Stimulated activated memory B cell treated with anti-CD40 and anti-IgM and Interleukin-4, amounts not matched to agents 10 μg/mL and 1 μg/mL and 100 μg/mL, for 72 hours (primary cell): ENCODE measurements around the gene ASPSCR1.
A peak's percentile ranks its signal among the peaks of the same experiment; 100 is the strongest.
"Not testable (repeated sequence)": the region's sequence is repeated elsewhere in the genome, so short reads cannot be mapped to it uniquely, and the experiment has no call there.

ENCODE experiments used
- ATAC-seq: fragments of 150-1000 bp; cut with Tn5 transposase; 2 replicates; pipeline ENCODE4 v1.10.0; 2021
- H3K27ac Mint-ChIP-seq: one replicate; pipeline ENCODE4 v1.8.0; 2022; ENCODE audit warnings: mild to moderate bottlenecking, mixed read lengths
- H3K27me3 Mint-ChIP-seq: one replicate; pipeline ENCODE4 v1.8.0; 2022; ENCODE audit warnings: mixed read lengths
- H3K36me3 Mint-ChIP-seq: one replicate; pipeline ENCODE4 v1.8.0; 2022; ENCODE audit warnings: mixed read lengths
- H3K4me1 Mint-ChIP-seq: one replicate; pipeline ENCODE4 v1.8.0; 2022; ENCODE audit warnings: mixed read lengths
- H3K4me3 Mint-ChIP-seq: one replicate; pipeline ENCODE4 v1.8.0; 2022; ENCODE audit warnings: mild to moderate bottlenecking, moderate library complexity, mixed read lengths
- H3K9me3 Mint-ChIP-seq: one replicate; pipeline ENCODE4 v1.8.0; 2022; ENCODE audit warnings: mixed read lengths

The ASPSCR1 gene

GRCh38 chr17:82036634-82037091 lies 59.2 kb downstream of the ASPSCR1 start:
- peaks cover 33% of the 10 kb centered on the region for H3K4me1 Mint-ChIP-seq
- H3K36me3 Mint-ChIP-seq: peaks cover 10% of the 10 kb centered on the region
- H3K27me3 Mint-ChIP-seq: no peaks in the 10 kb centered on the region
- ATAC-seq: no peak
- H3K27ac Mint-ChIP-seq: peak overlapping the region; percentile 85
- H3K9me3 Mint-ChIP-seq: no peaks in the 10 kb centered on the region
- peak overlapping the region; percentile 85 for H3K4me3 Mint-ChIP-seq

GRCh38 chr17:82037092-82037888 lies 59.9 kb downstream of the ASPSCR1 start, which contains the start of gene DCXR:
TSS of gene DCXR (minus strand) at chr17:82037697. CDS start at chr17:82037682, 15 bp downstream.
- Mint-ChIP-seq H3K4me3 (peak within 1 kb of the TSS; percentile 85), H3K27me3 (no peaks in the 10 kb centered on the region), H3K27ac (peak within 1 kb of the TSS; percentile 85), H3K36me3 (peaks cover 10% of the 10 kb centered on the region), H3K4me1 (peaks cover 33% of the 10 kb centered on the region), H3K9me3 (no peaks in the 10 kb centered on the region)
- ATAC-seq: peak; percentile 97

GRCh38 chr17:82037889-82038195 lies 60.4 kb downstream of the ASPSCR1 start:
- Mint-ChIP-seq H3K4me3 (peak overlapping the region; percentile 85), H3K27me3 (no peaks in the 10 kb centered on the region), H3K4me1 (peaks cover 33% of the 10 kb centered on the region), H3K36me3 (peaks cover 10% of the 10 kb centered on the region), H3K9me3 (no peaks in the 10 kb centered on the region), H3K27ac (peak overlapping the region; percentile 85)
- no peak for ATAC-seq

- not testable (repeated sequence) for H3K36me3 Mint-ChIP-seq, ATAC-seq, H3K4me3 Mint-ChIP-seq, H3K27ac Mint-ChIP-seq, H3K27me3 Mint-ChIP-seq, H3K9me3 Mint-ChIP-seq
- peaks cover 33% of the 10 kb centered on the region for H3K4me1 Mint-ChIP-seq
Measured at GRCh38 chr17:82038796-82039409, 61.5 kb downstream of the ASPSCR1 start.

GRCh38 chr17:82039695-82040299 lies 62.4 kb downstream of the ASPSCR1 start:
- Mint-ChIP-seq H3K27me3 (no peaks in the 10 kb centered on the region), H3K4me3 (no peak overlapping the region), H3K36me3 (peaks cover 10% of the 10 kb centered on the region), H3K27ac (no peak overlapping the region), H3K9me3 (no peaks in the 10 kb centered on the region), H3K4me1 (peaks cover 33% of the 10 kb centered on the region)
- ATAC-seq: no peak

- no peak overlapping the region for H3K27ac Mint-ChIP-seq
- H3K4me3 Mint-ChIP-seq: no peak overlapping the region
- no peak for ATAC-seq
- peaks cover 19% of the 10 kb centered on the region for H3K4me1 Mint-ChIP-seq
- H3K36me3 Mint-ChIP-seq: no peaks in the 10 kb centered on the region
- no peaks in the 10 kb centered on the region for H3K9me3 Mint-ChIP-seq
- no peaks in the 10 kb centered on the region for H3K27me3 Mint-ChIP-seq
Measured at GRCh38 chr17:82041144-82041814, 63.9 kb downstream of the ASPSCR1 start.

- peaks cover 13% of the 10 kb centered on the region for H3K4me1 Mint-ChIP-seq
- H3K27ac Mint-ChIP-seq: no peak overlapping the region
- no peak for ATAC-seq
- no peak overlapping the region for H3K4me3 Mint-ChIP-seq
- no peaks in the 10 kb centered on the region for H3K27me3 Mint-ChIP-seq
- no peaks in the 10 kb centered on the region for H3K9me3 Mint-ChIP-seq
- peaks cover 11% of the 10 kb centered on the region for H3K36me3 Mint-ChIP-seq
Measured at GRCh38 chr17:82042649-82043048, 65.2 kb downstream of the ASPSCR1 start.

GRCh38 chr17:82043507-82043906 lies 66.1 kb downstream of the ASPSCR1 start:
- H3K36me3 Mint-ChIP-seq: peaks cover 13% of the 10 kb centered on the region
- H3K9me3 Mint-ChIP-seq: no peaks in the 10 kb centered on the region
- no peak for ATAC-seq
- H3K27ac Mint-ChIP-seq: no peak overlapping the region
- H3K27me3 Mint-ChIP-seq: no peaks in the 10 kb centered on the region
- H3K4me3 Mint-ChIP-seq: no peak overlapping the region
- H3K4me1 Mint-ChIP-seq: peaks cover 7% of the 10 kb centered on the region

GRCh38 chr17:82045936-82046484 lies 68.6 kb downstream of the ASPSCR1 start:
- no peaks in the 10 kb centered on the region for H3K9me3 Mint-ChIP-seq
- ATAC-seq: no peak
- no peak overlapping the region for H3K27ac Mint-ChIP-seq
- H3K27me3 Mint-ChIP-seq: no peaks in the 10 kb centered on the region
- no peak overlapping the region for H3K4me3 Mint-ChIP-seq
- H3K4me1 Mint-ChIP-seq: peaks cover 13% of the 10 kb centered on the region
- peaks cover 13% of the 10 kb centered on the region for H3K36me3 Mint-ChIP-seq

- no peak overlapping the region for H3K27ac Mint-ChIP-seq
- H3K4me3 Mint-ChIP-seq: no peak overlapping the region
- H3K4me1 Mint-ChIP-seq: peaks cover 14% of the 10 kb centered on the region
- no peaks in the 10 kb centered on the region for H3K9me3 Mint-ChIP-seq
- peaks cover 13% of the 10 kb centered on the region for H3K36me3 Mint-ChIP-seq
- no peaks in the 10 kb centered on the region for H3K27me3 Mint-ChIP-seq
- no peak for ATAC-seq
Measured at GRCh38 chr17:82046903-82047302, 69.5 kb downstream of the ASPSCR1 start.

GRCh38 chr17:82047379-82047778 lies 70.0 kb downstream of the ASPSCR1 start:
- Mint-ChIP-seq H3K27ac (no peak overlapping the region), H3K4me1 (peaks cover 14% of the 10 kb centered on the region), H3K4me3 (no peak overlapping the region), H3K9me3 (no peaks in the 10 kb centered on the region), H3K36me3 (peaks cover 13% of the 10 kb centered on the region), H3K27me3 (no peaks in the 10 kb centered on the region)
- no peak for ATAC-seq

- Mint-ChIP-seq H3K4me1 (peaks cover 14% of the 10 kb centered on the region), H3K36me3 (peaks cover 13% of the 10 kb centered on the region), H3K4me3 (no peak overlapping the region), H3K9me3 (no peaks in the 10 kb centered on the region), H3K27ac (no peak overlapping the region), H3K27me3 (no peaks in the 10 kb centered on the region)
- ATAC-seq: no peak
Measured at GRCh38 chr17:82047914-82048570, 70.6 kb downstream of the ASPSCR1 start.

- H3K36me3 Mint-ChIP-seq: peaks cover 13% of the 10 kb centered on the region
- no peaks in the 10 kb centered on the region for H3K9me3 Mint-ChIP-seq
- ATAC-seq: no peak
- H3K4me3 Mint-ChIP-seq: no peak overlapping the region
- peaks cover 14% of the 10 kb centered on the region for H3K4me1 Mint-ChIP-seq
- no peak overlapping the region for H3K27ac Mint-ChIP-seq
- no peaks in the 10 kb centered on the region for H3K27me3 Mint-ChIP-seq
Measured at GRCh38 chr17:82048571-82048971, 71.1 kb downstream of the ASPSCR1 start.

- H3K36me3 Mint-ChIP-seq: peaks cover 13% of the 10 kb centered on the region
- ATAC-seq: no peak
- no peak overlapping the region for H3K27ac Mint-ChIP-seq
- no peak overlapping the region for H3K4me3 Mint-ChIP-seq
- H3K9me3 Mint-ChIP-seq: no peaks in the 10 kb centered on the region
- peaks cover 14% of the 10 kb centered on the region for H3K4me1 Mint-ChIP-seq
- no peaks in the 10 kb centered on the region for H3K27me3 Mint-ChIP-seq
Measured at GRCh38 chr17:82049106-82049505, 71.7 kb downstream of the ASPSCR1 start.
